ENCODE measurements around the gene NR1I2.

GRCh38 chr3:119808244-119808643 lies 26.3 kb downstream of the NR1I2 start:
- no peak for TF ChIP-seq POLR2AphosphoS5 (IDR thresholded peaks at IDR 0.05)
- TF ChIP-seq CTCF (IDR thresholded peaks at IDR 0.05), result no peak
- TF ChIP-seq EP300 (IDR thresholded peaks at IDR 0.05), result no peak

Measured in esophagus muscularis mucosa (tissue), 4 donors.